GM12878 (cell line): ENCODE results near the gene RMI2. TPM values are rescaled to one million over a fixed set of nuclear protein-coding genes. Genes with fewer than 3 reads are reported as not detected.

Experiments
- BMI1 ChIP-seq: fragments of 450-650 bp; IDR thresholded peaks from 2 replicates; pipeline ENCODE4 v1.6.1; 2016; ENCODE audit warnings: mild to moderate bottlenecking, moderate library complexity, borderline replicate concordance
- CUX1 ChIP-seq: IDR thresholded peaks from 2 replicates; pipeline ENCODE4 v1.6.1; 2012; ENCODE audit warnings: improper control_type of control experiment, low read depth, low read length; ENCODE audit not compliant: insufficient replicate concordance
- DPF2 ChIP-seq: fragments of 450-650 bp; IDR thresholded peaks from 2 replicates; pipeline ENCODE4 v1.6.1; 2017; ENCODE audit warnings: mild to moderate bottlenecking
- EP300 ChIP-seq, 2 experiments: fragments of 150-350 bp in 1 of 2; IDR thresholded peaks; 2 replicates each; pipeline ENCODE4 v1.6.1; 2011 to 2012; ENCODE audit warnings: low read depth in 2 of 2, low read length in 2 of 2, borderline replicate concordance in 1 of 2, improper control_type of control experiment in 1 of 2, inconsistent platforms in 1 of 2; ENCODE audit not compliant: control insufficient read depth in 1 of 2
- EZH2 ChIP-seq: IDR thresholded peaks from 2 replicates; pipeline ENCODE4 v1.6.1; 2012; ENCODE audit warnings: low read depth, mild to moderate bottlenecking, control low read depth, inconsistent platforms, low read length, borderline replicate concordance; ENCODE audit not compliant: control insufficient read depth
- HDAC2 ChIP-seq: fragments of 200-600 bp; sonication (generic); IDR thresholded peaks from 2 replicates; pipeline ENCODE4 v1.6.1; 2017
- IKZF1 ChIP-seq: fragments of 450-650 bp; conservative IDR thresholded peaks from 2 replicates; pipeline ENCODE4 v1.6.1; 2017; ENCODE audit warnings: antibody characterized with exemption, mild to moderate bottlenecking
- MEF2A ChIP-seq: IDR thresholded peaks from 2 replicates; pipeline ENCODE4 v1.6.1; 2011; ENCODE audit warnings: low read depth, mild to moderate bottlenecking, low read length, moderate library complexity; ENCODE audit not compliant: insufficient read depth
- MXI1 ChIP-seq: fragments of 150-350 bp; IDR thresholded peaks from 2 replicates; pipeline ENCODE4 v1.6.1; 2011; ENCODE audit warnings: low read depth, mild to moderate bottlenecking, inconsistent platforms, low read length, improper control_type of control experiment
- NBN ChIP-seq: fragments of 450-650 bp; IDR thresholded peaks from 2 replicates; pipeline ENCODE4 v1.6.1; 2016
- PAX5 ChIP-seq: IDR thresholded peaks from 2 replicates; pipeline ENCODE4 v1.6.1; 2011; ENCODE audit warnings: low read depth, low read length, borderline replicate concordance
- PKNOX1 ChIP-seq: fragments of 450-650 bp; IDR thresholded peaks from 2 replicates; pipeline ENCODE4 v1.6.1; 2016; ENCODE audit warnings: mild to moderate bottlenecking
- RAD21 ChIP-seq: IDR thresholded peaks from 2 replicates; pipeline ENCODE4 v1.6.1; 2011; ENCODE audit warnings: mild to moderate bottlenecking, low read depth, low read length, moderate library complexity; ENCODE audit not compliant: insufficient read depth
- RAD51 ChIP-seq: fragments of 450-650 bp; IDR thresholded peaks from 2 replicates; pipeline ENCODE4 v1.6.1; 2016; ENCODE audit warnings: moderate library complexity, mild to moderate bottlenecking, inconsistent platforms
- SMAD5 ChIP-seq: IDR thresholded peaks from 2 replicates; pipeline ENCODE4 v1.6.1; 2016; ENCODE audit warnings: antibody characterized with exemption, low read depth
- SREBF1 ChIP-seq: IDR thresholded peaks from 2 replicates; pipeline ENCODE4 v1.6.1; 2012; ENCODE audit warnings: mild to moderate bottlenecking, low read length
- SUPT20H ChIP-seq: IDR thresholded peaks from 2 replicates; pipeline ENCODE4 v1.6.1; 2011; ENCODE audit warnings: low read depth, mild to moderate bottlenecking, low read length, moderate library complexity, borderline replicate concordance; ENCODE audit not compliant: control insufficient read depth
- TCF12 ChIP-seq: IDR thresholded peaks from 2 replicates; pipeline ENCODE4 v1.6.1; 2011; ENCODE audit warnings: low read depth, mild to moderate bottlenecking, low read length
- TCF7 ChIP-seq: IDR thresholded peaks from 2 replicates; pipeline ENCODE4 v1.6.1; 2014; ENCODE audit warnings: antibody characterized with exemption, borderline replicate concordance
- ZNF384 ChIP-seq: IDR thresholded peaks from 2 replicates; pipeline ENCODE4 v1.6.1; 2012; ENCODE audit warnings: low read depth, mild to moderate bottlenecking, low read length, improper control_type of control experiment, borderline replicate concordance
- polyA plus RNA-seq, 11 experiments: library from polyadenylated mRNA; depleted of rRNA in 4 of 11; unstranded in 6 of 11; stranded (reverse) in 5 of 11; fragments of >200 nt; fragmentation: Nextera tagmentation in 4 of 11; fragmentation: Illumina TruSeq in 1 of 11; extraction: Ambion mirVana in 4 of 11; extraction: Trizol in 1 of 11; gene quantifications; 1 replicate in 1 of 11; 2 replicates in 10 of 11; pipeline versions ENCODE4 v1.2.1 to v1.2.3, GENCODE V29; 2011 to 2016; ENCODE audit warnings: inconsistent platforms in 2 of 11, missing spikeins in 2 of 11, low read depth in 1 of 11
- total RNA-seq, 4 experiments: library from RNA; depleted of rRNA in 3 of 4; stranded (reverse); fragments of >200 nt in 3 of 4; fragmentation: Illumina TruSeq in 1 of 4; extraction: Trizol in 1 of 4; gene quantifications; 2 replicates each; pipeline versions ENCODE4 v1.2.1 to v1.2.3, GENCODE V29; 2013 to 2021
- TF ChIP-seq, protein P1 (sequence below): IDR thresholded peaks from 2 replicates; pipeline ENCODE4 v1.6.1; 2011; ENCODE audit warnings: low read depth, mild to moderate bottlenecking, low read length, moderate library complexity, borderline replicate concordance; ENCODE audit errors: extremely low read depth
- TF ChIP-seq, protein P2 (sequence below): fragments of 450-650 bp; IDR thresholded peaks from 2 replicates; pipeline ENCODE4 v1.6.1; 2017; ENCODE audit warnings: mild to moderate bottlenecking

The RMI2 gene
- total and polyA plus RNA-seq, 10 of the 15 experiments (the other 5 are each of a cell fraction or from before 2014, with no cell fraction given) = 9.6 to 68.8 (median 32.1) TPM

GRCh38 chr16:11312718-11313492, 32.4 kb upstream of the RMI2 start (continued):
- TF ChIP-seq, protein P1, sequence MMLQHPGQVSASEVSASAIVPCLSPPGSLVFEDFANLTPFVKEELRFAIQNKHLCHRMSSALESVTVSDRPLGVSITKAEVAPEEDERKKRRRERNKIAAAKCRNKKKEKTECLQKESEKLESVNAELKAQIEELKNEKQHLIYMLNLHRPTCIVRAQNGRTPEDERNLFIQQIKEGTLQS = no peak
- no peak for TF ChIP-seq PAX5
- TF ChIP-seq BMI1 = no peak
- TF ChIP-seq HDAC2 = no peak
- TF ChIP-seq SMAD5 = no peak
- TF ChIP-seq EP300 (IDR thresholded peaks at IDR 0.05; ENCODE audit: borderline replicate concordance in 1 of 2, control insufficient read depth in 1 of 2, low read depth in 2 of 2, low read length in 2 of 2) = no peak
- no peak for TF ChIP-seq SUPT20H
- TF ChIP-seq, protein P2, sequence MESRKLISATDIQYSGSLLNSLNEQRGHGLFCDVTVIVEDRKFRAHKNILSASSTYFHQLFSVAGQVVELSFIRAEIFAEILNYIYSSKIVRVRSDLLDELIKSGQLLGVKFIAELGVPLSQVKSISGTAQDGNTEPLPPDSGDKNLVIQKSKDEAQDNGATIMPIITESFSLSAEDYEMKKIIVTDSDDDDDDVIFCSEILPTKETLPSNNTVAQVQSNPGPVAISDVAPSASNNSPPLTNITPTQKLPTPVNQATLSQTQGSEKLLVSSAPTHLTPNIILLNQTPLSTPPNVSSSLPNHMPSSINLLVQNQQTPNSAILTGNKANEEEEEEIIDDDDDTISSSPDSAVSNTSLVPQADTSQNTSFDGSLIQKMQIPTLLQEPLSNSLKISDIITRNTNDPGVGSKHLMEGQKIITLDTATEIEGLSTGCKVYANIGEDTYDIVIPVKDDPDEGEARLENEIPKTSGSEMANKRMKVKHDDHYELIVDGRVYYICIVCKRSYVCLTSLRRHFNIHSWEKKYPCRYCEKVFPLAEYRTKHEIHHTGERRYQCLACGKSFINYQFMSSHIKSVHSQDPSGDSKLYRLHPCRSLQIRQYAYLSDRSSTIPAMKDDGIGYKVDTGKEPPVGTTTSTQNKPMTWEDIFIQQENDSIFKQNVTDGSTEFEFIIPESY = no peak
- TF ChIP-seq DPF2 = 0 out of 2 replicates have a peak, but pooled peaks have one; percentile 24
- TF ChIP-seq NBN = no peak
- TF ChIP-seq MXI1 = no peak
- TF ChIP-seq ZNF384 = no peak
- no peak for TF ChIP-seq SREBF1
- TF ChIP-seq EZH2 = no peak
- peak; percentile 47; the same call in 1 of the 2 replicates for TF ChIP-seq RAD51
- TF ChIP-seq PKNOX1 = peak; percentile 40; the same call in 1 of the 2 replicates
- no peak for TF ChIP-seq RAD21
- no peak for TF ChIP-seq TCF12
- TF ChIP-seq CUX1 = no peak
- peak; percentile 23 for TF ChIP-seq IKZF1
- TF ChIP-seq TCF7 = no peak
- TF ChIP-seq MEF2A = no peak
